HepG2 (cell line): Measurements from ENCODE around the gene EEPD1. TPM values are rescaled to one million over a fixed set of nuclear protein-coding genes. Genes with fewer than 3 reads are reported as not detected.
A peak's percentile ranks its signal among the peaks of the same experiment; 100 is the strongest.
"Not testable (repeated sequence)": the region's sequence is repeated elsewhere in the genome, so short reads cannot be mapped to it uniquely, and the experiment has no call there.

ENCODE experiments used
- CREM ChIP-seq, 2 experiments: sonication (generic) in 1 of 2; formaldehyde crosslinking in 1 of 2; IDR thresholded peaks; 2 replicates each; pipeline versions ENCODE4 v1.4.0 to v1.6.1; 2016 to 2020; ENCODE audit warnings: antibody characterized with exemption in 1 of 2, mild to moderate bottlenecking in 1 of 2, missing genetic modification reagents in 1 of 2
- KDM2A ChIP-seq: sonication (generic); formaldehyde crosslinking; IDR thresholded peaks from 2 replicates; pipeline ENCODE4 v1.4.0; 2020; ENCODE audit warnings: low read depth, missing genetic modification reagents, borderline replicate concordance
- PITX1 ChIP-seq: sonication (generic); formaldehyde crosslinking; IDR thresholded peaks from 2 replicates; pipeline ENCODE4 v1.5.1; 2020; ENCODE audit warnings: mild to moderate bottlenecking, missing genetic modification reagents
- TARDBP ChIP-seq: sonication (generic); formaldehyde crosslinking; IDR thresholded peaks from 2 replicates; pipeline ENCODE4 v1.8.0; 2022; ENCODE audit warnings: mild to moderate bottlenecking, missing genetic modification reagents
- ZNF501 ChIP-seq: sonication (generic); formaldehyde crosslinking; IDR thresholded peaks from 2 replicates; pipeline ENCODE4 v1.5.1; 2020; ENCODE audit warnings: mild to moderate bottlenecking, moderate library complexity, missing genetic modification reagents
- ZNF772 ChIP-seq: sonication (generic); formaldehyde crosslinking; IDR thresholded peaks from 2 replicates; pipeline ENCODE4 v1.5.0; 2020; ENCODE audit warnings: mild to moderate bottlenecking, missing genetic modification reagents
- ZSCAN21 ChIP-seq: sonication (generic); formaldehyde crosslinking; IDR thresholded peaks from 2 replicates; pipeline ENCODE4 v1.8.0; 2022; ENCODE audit warnings: mild to moderate bottlenecking, missing genetic modification reagents, moderate library complexity, borderline replicate concordance
- polyA plus RNA-seq, 8 experiments: library from polyadenylated mRNA; depleted of rRNA in 3 of 8; stranded (reverse) in 7 of 8; unstranded in 1 of 8; fragments of >200 nt; fragmentation: Illumina TruSeq in 4 of 8; extraction: Trizol in 4 of 8; gene quantifications; 2 replicates each; pipeline versions ENCODE4 v1.2.1 to v1.2.3, GENCODE V29; 2011 to 2016; ENCODE audit warnings: low read depth in 4 of 8, missing spikeins in 1 of 8, mixed read lengths in 1 of 8; ENCODE audit not compliant: insufficient read depth in 1 of 8
- total RNA-seq, 5 experiments: library from RNA; depleted of rRNA; stranded (reverse); fragments of >200 nt; fragmentation: Illumina TruSeq; extraction: Trizol; gene quantifications; 2 replicates each; pipeline ENCODE4 v1.2.3, GENCODE V29; 2016; ENCODE audit warnings: low read depth in 1 of 5
- TF ChIP-seq, protein P1 (sequence below): sonication (generic); formaldehyde crosslinking; IDR thresholded peaks from 2 replicates; pipeline ENCODE4 v1.4.0; 2020; ENCODE audit warnings: mild to moderate bottlenecking, missing genetic modification reagents, borderline replicate concordance
- TF ChIP-seq, protein P2 (sequence below): IDR thresholded peaks from 2 replicates; pipeline ENCODE4 v1.6.1; 2016; ENCODE audit warnings: low read depth, missing genetic modification reagents, missing compliant biosample characterization
- TF ChIP-seq, protein P3 (sequence below): sonication (generic); formaldehyde crosslinking; IDR thresholded peaks from 2 replicates; pipeline ENCODE4 v1.5.0; 2020; ENCODE audit warnings: mild to moderate bottlenecking, missing genetic modification reagents, borderline replicate concordance

Gene EEPD1
- total and polyA plus RNA-seq, 2 of the 13 experiments (the other 11 are each of a cell fraction or from before 2014, with no cell fraction given) = 10.1 to 16.4 TPM

DNA sequence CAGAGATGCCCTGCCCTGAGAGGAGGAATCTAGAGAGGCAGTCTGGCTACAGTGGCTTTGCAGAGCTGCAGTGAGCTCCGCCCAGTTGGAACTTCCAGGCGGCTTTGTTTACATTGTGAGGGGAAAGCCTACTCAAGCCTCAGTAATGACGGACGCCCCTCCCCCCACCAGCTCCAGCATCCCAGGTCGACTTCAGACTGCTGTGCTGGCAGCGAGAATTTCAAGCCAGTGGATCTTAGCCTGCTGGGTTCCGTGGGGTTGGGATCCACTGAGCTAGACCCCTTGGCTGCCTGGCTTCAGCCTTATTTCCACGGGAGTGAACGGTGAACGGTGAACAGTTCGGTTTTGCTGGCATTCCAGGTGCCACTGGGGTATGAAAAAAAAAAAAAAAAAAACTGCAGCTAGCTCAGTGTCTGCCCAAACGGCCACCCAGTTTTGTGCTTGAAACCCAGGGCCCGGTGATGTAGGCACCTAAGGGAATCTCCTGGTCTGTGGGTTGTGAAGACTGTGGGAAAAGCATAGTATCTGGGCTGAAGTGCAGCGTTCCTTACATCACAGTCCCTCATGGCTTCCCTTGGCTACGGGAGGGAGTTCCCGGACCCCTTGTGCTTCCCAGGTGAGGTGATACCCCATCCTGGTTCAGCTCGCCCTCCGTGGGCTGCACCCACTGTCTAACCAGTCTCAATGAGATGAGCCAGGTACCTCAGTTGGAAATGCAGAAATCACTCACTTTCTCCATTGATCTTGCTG lies 105.6 kb downstream of the EEPD1 start (continued):
- peak; percentile 55; the same call in 1 of the 2 replicates for TF ChIP-seq ZNF772 (CRISPR knock-in tag)
- TF ChIP-seq, protein P1, sequence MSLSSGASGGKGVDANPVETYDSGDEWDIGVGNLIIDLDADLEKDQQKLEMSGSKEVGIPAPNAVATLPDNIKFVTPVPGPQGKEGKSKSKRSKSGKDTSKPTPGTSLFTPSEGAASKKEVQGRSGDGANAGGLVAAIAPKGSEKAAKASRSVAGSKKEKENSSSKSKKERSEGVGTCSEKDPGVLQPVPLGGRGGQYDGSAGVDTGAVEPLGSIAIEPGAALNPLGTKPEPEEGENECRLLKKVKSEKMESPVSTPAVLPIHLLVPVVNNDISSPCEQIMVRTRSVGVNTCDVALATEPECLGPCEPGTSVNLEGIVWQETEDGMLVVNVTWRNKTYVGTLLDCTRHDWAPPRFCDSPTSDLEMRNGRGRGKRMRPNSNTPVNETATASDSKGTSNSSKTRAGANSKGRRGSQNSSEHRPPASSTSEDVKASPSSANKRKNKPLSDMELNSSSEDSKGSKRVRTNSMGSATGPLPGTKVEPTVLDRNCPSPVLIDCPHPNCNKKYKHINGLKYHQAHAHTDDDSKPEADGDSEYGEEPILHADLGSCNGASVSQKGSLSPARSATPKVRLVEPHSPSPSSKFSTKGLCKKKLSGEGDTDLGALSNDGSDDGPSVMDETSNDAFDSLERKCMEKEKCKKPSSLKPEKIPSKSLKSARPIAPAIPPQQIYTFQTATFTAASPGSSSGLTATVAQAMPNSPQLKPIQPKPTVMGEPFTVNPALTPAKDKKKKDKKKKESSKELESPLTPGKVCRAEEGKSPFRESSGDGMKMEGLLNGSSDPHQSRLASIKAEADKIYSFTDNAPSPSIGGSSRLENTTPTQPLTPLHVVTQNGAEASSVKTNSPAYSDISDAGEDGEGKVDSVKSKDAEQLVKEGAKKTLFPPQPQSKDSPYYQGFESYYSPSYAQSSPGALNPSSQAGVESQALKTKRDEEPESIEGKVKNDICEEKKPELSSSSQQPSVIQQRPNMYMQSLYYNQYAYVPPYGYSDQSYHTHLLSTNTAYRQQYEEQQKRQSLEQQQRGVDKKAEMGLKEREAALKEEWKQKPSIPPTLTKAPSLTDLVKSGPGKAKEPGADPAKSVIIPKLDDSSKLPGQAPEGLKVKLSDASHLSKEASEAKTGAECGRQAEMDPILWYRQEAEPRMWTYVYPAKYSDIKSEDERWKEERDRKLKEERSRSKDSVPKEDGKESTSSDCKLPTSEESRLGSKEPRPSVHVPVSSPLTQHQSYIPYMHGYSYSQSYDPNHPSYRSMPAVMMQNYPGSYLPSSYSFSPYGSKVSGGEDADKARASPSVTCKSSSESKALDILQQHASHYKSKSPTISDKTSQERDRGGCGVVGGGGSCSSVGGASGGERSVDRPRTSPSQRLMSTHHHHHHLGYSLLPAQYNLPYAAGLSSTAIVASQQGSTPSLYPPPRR (CRISPR knock-in tag) = peak; percentile 51; the same call in 1 of the 2 replicates
- peak; percentile 79 for TF ChIP-seq PITX1 (CRISPR knock-in tag)
- TF ChIP-seq, protein P2, sequence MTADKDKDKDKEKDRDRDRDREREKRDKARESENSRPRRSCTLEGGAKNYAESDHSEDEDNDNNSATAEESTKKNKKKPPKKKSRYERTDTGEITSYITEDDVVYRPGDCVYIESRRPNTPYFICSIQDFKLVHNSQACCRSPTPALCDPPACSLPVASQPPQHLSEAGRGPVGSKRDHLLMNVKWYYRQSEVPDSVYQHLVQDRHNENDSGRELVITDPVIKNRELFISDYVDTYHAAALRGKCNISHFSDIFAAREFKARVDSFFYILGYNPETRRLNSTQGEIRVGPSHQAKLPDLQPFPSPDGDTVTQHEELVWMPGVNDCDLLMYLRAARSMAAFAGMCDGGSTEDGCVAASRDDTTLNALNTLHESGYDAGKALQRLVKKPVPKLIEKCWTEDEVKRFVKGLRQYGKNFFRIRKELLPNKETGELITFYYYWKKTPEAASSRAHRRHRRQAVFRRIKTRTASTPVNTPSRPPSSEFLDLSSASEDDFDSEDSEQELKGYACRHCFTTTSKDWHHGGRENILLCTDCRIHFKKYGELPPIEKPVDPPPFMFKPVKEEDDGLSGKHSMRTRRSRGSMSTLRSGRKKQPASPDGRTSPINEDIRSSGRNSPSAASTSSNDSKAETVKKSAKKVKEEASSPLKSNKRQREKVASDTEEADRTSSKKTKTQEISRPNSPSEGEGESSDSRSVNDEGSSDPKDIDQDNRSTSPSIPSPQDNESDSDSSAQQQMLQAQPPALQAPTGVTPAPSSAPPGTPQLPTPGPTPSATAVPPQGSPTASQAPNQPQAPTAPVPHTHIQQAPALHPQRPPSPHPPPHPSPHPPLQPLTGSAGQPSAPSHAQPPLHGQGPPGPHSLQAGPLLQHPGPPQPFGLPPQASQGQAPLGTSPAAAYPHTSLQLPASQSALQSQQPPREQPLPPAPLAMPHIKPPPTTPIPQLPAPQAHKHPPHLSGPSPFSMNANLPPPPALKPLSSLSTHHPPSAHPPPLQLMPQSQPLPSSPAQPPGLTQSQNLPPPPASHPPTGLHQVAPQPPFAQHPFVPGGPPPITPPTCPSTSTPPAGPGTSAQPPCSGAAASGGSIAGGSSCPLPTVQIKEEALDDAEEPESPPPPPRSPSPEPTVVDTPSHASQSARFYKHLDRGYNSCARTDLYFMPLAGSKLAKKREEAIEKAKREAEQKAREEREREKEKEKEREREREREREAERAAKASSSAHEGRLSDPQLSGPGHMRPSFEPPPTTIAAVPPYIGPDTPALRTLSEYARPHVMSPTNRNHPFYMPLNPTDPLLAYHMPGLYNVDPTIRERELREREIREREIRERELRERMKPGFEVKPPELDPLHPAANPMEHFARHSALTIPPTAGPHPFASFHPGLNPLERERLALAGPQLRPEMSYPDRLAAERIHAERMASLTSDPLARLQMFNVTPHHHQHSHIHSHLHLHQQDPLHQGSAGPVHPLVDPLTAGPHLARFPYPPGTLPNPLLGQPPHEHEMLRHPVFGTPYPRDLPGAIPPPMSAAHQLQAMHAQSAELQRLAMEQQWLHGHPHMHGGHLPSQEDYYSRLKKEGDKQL (CRISPR knock-in tag) = 0 out of 2 replicates have a peak, but pooled peaks have one; percentile 21
- 0 out of 2 replicates have a peak, but pooled peaks have one; percentile 26 for TF ChIP-seq ZSCAN21
- TF ChIP-seq ZNF501 = 0 out of 2 replicates have a peak, but pooled peaks have one; percentile 34
- TF ChIP-seq, protein P3, sequence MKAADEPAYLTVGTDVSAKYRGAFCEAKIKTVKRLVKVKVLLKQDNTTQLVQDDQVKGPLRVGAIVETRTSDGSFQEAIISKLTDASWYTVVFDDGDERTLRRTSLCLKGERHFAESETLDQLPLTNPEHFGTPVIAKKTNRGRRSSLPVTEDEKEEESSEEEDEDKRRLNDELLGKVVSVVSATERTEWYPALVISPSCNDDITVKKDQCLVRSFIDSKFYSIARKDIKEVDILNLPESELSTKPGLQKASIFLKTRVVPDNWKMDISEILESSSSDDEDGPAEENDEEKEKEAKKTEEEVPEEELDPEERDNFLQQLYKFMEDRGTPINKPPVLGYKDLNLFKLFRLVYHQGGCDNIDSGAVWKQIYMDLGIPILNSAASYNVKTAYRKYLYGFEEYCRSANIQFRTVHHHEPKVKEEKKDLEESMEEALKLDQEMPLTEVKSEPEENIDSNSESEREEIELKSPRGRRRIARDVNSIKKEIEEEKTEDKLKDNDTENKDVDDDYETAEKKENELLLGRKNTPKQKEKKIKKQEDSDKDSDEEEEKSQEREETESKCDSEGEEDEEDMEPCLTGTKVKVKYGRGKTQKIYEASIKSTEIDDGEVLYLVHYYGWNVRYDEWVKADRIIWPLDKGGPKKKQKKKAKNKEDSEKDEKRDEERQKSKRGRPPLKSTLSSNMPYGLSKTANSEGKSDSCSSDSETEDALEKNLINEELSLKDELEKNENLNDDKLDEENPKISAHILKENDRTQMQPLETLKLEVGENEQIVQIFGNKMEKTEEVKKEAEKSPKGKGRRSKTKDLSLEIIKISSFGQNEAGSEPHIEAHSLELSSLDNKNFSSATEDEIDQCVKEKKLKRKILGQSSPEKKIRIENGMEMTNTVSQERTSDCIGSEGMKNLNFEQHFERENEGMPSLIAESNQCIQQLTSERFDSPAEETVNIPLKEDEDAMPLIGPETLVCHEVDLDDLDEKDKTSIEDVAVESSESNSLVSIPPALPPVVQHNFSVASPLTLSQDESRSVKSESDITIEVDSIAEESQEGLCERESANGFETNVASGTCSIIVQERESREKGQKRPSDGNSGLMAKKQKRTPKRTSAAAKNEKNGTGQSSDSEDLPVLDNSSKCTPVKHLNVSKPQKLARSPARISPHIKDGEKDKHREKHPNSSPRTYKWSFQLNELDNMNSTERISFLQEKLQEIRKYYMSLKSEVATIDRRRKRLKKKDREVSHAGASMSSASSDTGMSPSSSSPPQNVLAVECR (CRISPR knock-in tag) = peak; percentile 24; the same call in 1 of the 2 replicates
- 0 out of 2 replicates have a peak, but pooled peaks have one; percentile 43 for TF ChIP-seq KDM2A
- 0 out of 2 replicates have a peak, but pooled peaks have one; percentile 18 for TF ChIP-seq TARDBP (CRISPR knock-in tag)
- peak; percentile 30; the same call in 1 of the 2 replicates for TF ChIP-seq CREM (IDR thresholded peaks at IDR 0.05)
- TF ChIP-seq CREM (CRISPR knock-in tag; IDR thresholded peaks at IDR 0.05) = not testable (repeated sequence)
